Psoas muscle (tissue), 8 donors: ENCODE measurements around the gene SNX10. TPM values are rescaled to one million over a fixed set of nuclear protein-coding genes. Genes with fewer than 3 reads are reported as not detected.

Source experiments
- ATAC-seq, 4 donors: fragments of 200-7000 bp; cut with Tn5 transposase; one replicate each; pipeline ENCODE4 v1.9.1; 2020; ENCODE audit warnings: moderate library complexity in 3 of 4, mild to moderate bottlenecking in 2 of 4
- DNase-seq, 2 donors: peaks; one replicate each; pipeline ENCODE4 v3.0.0-alpha.2; 2020
- H3K27ac ChIP-seq: fragments of 200-600 bp; one replicate; pipeline ENCODE4 v1.8.0; 2022
- H3K27me3 ChIP-seq, 3 donors: fragments of 200-600 bp in 1 of 3; one replicate each; pipeline versions ENCODE4 v1.6.1 to v1.8.0; 2013 to 2022; ENCODE audit warnings: low read length in 2 of 3, mild to moderate bottlenecking in 2 of 3, moderate library complexity in 1 of 3; ENCODE audit not compliant: insufficient read depth in 3 of 3
- H3K36me3 ChIP-seq, 2 donors: fragments of 200-600 bp in 1 of 2; one replicate each; pipeline versions ENCODE4 v1.6.1 to v1.8.0; 2013 to 2022; ENCODE audit warnings: low read depth in 1 of 2, mild to moderate bottlenecking in 1 of 2, moderate library complexity in 1 of 2; ENCODE audit not compliant: insufficient read depth in 1 of 2
- H3K4me1 ChIP-seq: fragments of 200-600 bp; one replicate; pipeline ENCODE4 v1.8.0; 2022
- H3K4me3 ChIP-seq: fragments of 200-600 bp; one replicate; pipeline ENCODE4 v1.8.0; 2022; ENCODE audit warnings: mild to moderate bottlenecking
- H3K9me3 ChIP-seq: fragments of 200-600 bp; one replicate; pipeline ENCODE4 v1.8.0; 2022
- WGBS, 3 donors: extraction: QIAGEN DNeasy Blood & Tissue Kit; methylation state at CpG; one replicate each; pipeline versions ENCODE4 v1.1.6 to v1.1.7; 2013; 5-methylcytosine and 5-hydroxymethylcytosine counted together
- intact Hi-C, 2 donors: fragments of 100-400 bp; cut with DNase I; formaldehyde crosslinking; loops; one replicate each; pipeline versions ENCODE4 v1.11.0 to v1.14.2; 2022
- polyA plus RNA-seq, 3 donors: library from polyadenylated mRNA; stranded (reverse); fragments of 200-250 nt; gene quantifications; one replicate each; pipeline ENCODE4 v1.2.3, GENCODE V29; 2013
- total RNA-seq, 4 donors: library from RNA; stranded (reverse); fragmentation: NEBNext Ultra II Directional in 2 of 4; extraction: Animal tissue kit (Norgen Biotek cat#: 25700) in 2 of 4; gene quantifications; one replicate each; pipeline versions ENCODE4 v1.2.1 to v1.2.4, GENCODE V29; 2021 to 2023
- TF ChIP-seq, protein P1 (sequence below): fragments of 200-600 bp; IDR thresholded peaks from one replicate; pipeline ENCODE4 v1.8.0; 2022; ENCODE audit warnings: antibody characterized with exemption
- donor health status: healthy with polysubstance abuse.
- donor health status: DM: no; HTN: no; CAD: no; lungs with moderate emphysema.
- donor health status: Bipolar disorder and iron deficiency.
- donor health status: healthy.
- donor health status: DM: yes; HTN: yes; CAD: no.
- donor health status: DM: no; HTN: no; CAD: no.
- donor health status: DM: no; HTN: no; CAD: no.
- donor health status: DM: yes; HTN: yes; CAD: no.

The SNX10 gene
- total and polyA plus RNA-seq, 7 donors, result 0.25 to 1.4 (median 0.97) TPM

DNA sequence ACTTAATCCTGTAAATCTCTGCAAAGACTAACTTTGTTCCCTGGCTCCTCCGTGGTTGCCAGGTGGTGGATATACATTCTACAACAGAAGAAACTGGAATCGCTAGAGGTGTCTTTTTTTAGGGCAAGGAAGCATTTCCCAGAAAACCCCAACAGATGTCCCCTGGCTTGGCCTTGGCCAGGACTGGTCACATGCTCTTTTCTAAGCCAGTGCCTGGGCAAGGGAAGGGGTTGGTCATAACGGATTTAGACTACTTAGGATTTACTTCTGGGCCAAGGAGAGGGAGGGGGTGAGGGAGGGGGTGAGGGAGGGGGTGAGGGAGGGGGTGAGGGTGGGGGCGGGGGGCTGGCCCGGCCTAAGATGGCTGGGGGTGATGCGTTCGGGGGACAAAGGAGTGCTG, 105.7 kb downstream of the SNX10 start:
- TF ChIP-seq, protein P1, sequence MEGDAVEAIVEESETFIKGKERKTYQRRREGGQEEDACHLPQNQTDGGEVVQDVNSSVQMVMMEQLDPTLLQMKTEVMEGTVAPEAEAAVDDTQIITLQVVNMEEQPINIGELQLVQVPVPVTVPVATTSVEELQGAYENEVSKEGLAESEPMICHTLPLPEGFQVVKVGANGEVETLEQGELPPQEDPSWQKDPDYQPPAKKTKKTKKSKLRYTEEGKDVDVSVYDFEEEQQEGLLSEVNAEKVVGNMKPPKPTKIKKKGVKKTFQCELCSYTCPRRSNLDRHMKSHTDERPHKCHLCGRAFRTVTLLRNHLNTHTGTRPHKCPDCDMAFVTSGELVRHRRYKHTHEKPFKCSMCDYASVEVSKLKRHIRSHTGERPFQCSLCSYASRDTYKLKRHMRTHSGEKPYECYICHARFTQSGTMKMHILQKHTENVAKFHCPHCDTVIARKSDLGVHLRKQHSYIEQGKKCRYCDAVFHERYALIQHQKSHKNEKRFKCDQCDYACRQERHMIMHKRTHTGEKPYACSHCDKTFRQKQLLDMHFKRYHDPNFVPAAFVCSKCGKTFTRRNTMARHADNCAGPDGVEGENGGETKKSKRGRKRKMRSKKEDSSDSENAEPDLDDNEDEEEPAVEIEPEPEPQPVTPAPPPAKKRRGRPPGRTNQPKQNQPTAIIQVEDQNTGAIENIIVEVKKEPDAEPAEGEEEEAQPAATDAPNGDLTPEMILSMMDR, result no peak
- DNase-seq, result no peak
- H3K36me3 ChIP-seq, result no peaks in the 10 kb centered on the region
- H3K4me3 ChIP-seq, result peak overlapping the region; percentile 89
- no peaks in the 10 kb centered on the region for H3K9me3 ChIP-seq
- intact Hi-C loops, result loop anchor here (5.0 to 10.0 kb wide), 3 partner anchors 105 to 765 kb away; partner anchors contain the start of genes HOXA5 (in 1 of the 2) and HOXA6 (in 1 of the 2)
- no peaks in the 10 kb centered on the region for H3K27me3 ChIP-seq
- H3K27ac ChIP-seq, result peak overlapping the region; percentile 99
- peak in 3 of 4 donors; percentile 45 to 63 (median 58) for ATAC-seq
- H3K4me1 ChIP-seq, result peaks cover 12% of the 10 kb centered on the region
- 18 to 36% (median 23%) methylated on average over 6 to 7 of the region's 7 CpGs for WGBS, 3 donors

DNA sequence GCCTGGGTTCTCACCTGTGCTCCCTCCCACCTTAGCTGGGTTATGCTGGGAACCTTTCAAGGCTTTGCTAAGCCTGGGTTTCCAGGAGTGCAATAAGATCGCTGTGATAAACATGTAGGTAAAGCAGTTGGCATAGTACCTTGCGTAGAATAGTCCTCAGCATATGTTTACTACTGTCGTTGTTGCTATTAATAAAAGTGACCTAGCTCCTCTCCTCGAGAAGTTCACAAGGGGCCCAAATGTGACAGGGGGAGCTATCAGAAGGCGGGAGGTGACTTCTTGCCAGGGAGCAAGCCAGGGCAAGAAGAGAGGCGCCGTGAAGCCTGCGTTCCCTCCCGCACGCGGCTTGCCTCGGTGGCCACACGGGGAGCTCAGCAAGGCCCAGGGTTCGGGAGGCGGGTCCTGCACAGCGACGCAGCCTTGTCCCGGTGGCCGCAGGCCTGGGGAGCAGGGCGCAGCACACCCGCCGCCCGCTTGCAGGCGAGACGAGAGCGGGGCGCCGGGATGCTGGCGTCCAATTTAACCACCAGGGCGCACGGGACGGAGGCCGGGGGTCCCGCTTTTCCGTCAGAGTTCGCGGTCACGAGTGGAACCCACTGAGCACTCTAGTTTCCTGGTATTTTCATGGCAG, 106.2 kb downstream of the SNX10 start:
- DNase-seq, result peak; percentile 44 to 78
- Histone ChIP-seq H3K4me1 (peaks cover 12% of the 10 kb centered on the region), H3K9me3 (no peaks in the 10 kb centered on the region), H3K27me3 (no peaks in the 10 kb centered on the region), H3K36me3 (no peaks in the 10 kb centered on the region), H3K27ac (peak overlapping the region; percentile 99), H3K4me3 (peak overlapping the region; percentile 89)
- ATAC-seq, result peak; percentile 63 to 87 (median 84)
- intact Hi-C loops, result loop anchor here (5.0 to 10.0 kb wide), 3 partner anchors 104 to 764 kb away; partner anchors contain the start of genes HOXA5 (in 1 of the 2) and HOXA6 (in 1 of the 2)
- 1 to 2% (median 2%) methylated on average over 38 of the region's 38 CpGs for WGBS, 3 donors
- TF ChIP-seq, protein P1, result no peak

DNA sequence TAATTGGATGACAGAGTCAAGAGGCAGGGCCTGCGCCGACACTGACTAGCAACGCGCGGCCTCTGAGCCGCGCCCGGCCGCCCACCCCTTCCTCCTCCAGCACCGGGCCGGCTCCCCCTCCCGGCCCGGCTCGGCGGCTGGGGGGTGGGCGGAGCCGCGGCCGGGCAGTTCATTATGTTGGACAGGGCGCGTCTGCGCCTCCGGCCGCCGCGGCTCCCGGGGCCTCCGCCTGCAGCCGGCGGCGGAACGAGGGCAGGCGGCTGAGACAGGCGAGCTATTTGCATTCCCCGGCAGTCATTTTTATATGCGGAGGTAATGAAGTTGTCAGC, 106.7 kb downstream of the SNX10 start:
- WGBS, 3 donors, result 0 to 1% (median 1%) methylated on average over 26 to 36 of the region's 36 CpGs
- Histone ChIP-seq H3K9me3 (no peaks in the 10 kb centered on the region), H3K4me1 (peaks cover 12% of the 10 kb centered on the region), H3K27ac (peak overlapping the region; percentile 99), H3K27me3 (no peaks in the 10 kb centered on the region), H3K36me3 (no peaks in the 10 kb centered on the region), H3K4me3 (peak overlapping the region; percentile 89)
- peak; percentile 85 to 89 (median 87) for ATAC-seq
- intact Hi-C loops, result loop anchor here (5.0 to 10.0 kb wide), 3 partner anchors 104 to 764 kb away; partner anchors contain the start of genes HOXA5 (in 1 of the 2) and HOXA6 (in 1 of the 2)
- peak; percentile 73 to 82 for DNase-seq
- TF ChIP-seq, protein P1, result no peak

DNA sequence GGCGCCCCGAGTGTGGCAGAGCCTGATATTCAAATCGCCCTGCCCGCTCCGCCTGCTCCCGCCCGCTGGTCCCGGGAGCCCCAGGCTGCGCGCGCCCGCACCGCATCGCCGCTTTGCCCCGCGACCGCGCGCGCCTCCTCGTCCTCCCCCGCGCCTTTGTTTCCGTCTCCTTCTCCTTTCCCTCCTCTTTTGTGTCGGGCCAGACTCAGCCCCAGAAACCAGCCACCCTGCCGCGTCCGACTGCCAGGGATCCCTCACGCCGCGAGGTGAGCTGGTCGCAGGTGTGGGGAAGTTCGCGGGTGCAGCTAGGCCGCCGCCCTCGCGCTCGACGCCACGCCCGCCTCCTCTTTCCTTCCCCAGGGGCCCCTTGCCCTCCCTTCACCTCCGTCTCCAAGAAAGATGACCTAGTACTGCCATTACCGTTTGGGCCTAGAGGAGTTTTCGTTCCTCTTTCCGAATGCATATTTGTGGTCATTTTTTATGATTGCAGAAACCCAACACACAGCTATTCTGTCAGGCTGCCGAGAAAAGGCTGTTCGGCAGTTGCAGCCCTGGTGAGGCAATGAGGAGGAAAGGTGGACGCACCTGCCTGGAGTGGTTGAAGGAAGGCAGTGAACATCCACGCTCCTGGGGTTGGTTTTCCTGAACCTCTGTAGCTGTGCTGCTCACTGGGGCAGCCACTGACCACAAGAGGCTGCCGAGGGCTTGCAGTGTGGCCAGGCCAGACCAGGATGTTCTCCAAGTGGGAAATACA, 107.3 kb downstream of the SNX10 start:
- ATAC-seq (peak; percentile 60 to 70 (median 63)), DNase-seq (peak; percentile 61 to 67)
- Histone ChIP-seq H3K4me1 (peaks cover 12% of the 10 kb centered on the region), H3K4me3 (peak overlapping the region; percentile 89), H3K36me3 (no peaks in the 10 kb centered on the region), H3K27ac (peak overlapping the region; percentile 99), H3K9me3 (no peaks in the 10 kb centered on the region), H3K27me3 (no peaks in the 10 kb centered on the region)
- intact Hi-C loops, result loop anchor here (5.0 to 10.0 kb wide), 3 partner anchors 103 to 763 kb away; partner anchors contain the start of genes HOXA5 (in 1 of the 2) and HOXA6 (in 1 of the 2)
- TF ChIP-seq, protein P1, result peak; percentile 33
- whole genome bisulfite sequencing, 3 donors, result 1 to 2% (median 2%) methylated on average over 48 to 52 of the region's 52 CpGs
